Neural progenitor cell (in vitro differentiated cells): ENCODE measurements around the gene RAB3IL1.

Experiments used
- EZH2 ChIP-seq: fragments of 200-600 bp; sonication (generic); IDR thresholded peaks from 2 replicates; pipeline ENCODE4 v1.6.1; 2017; ENCODE audit warnings: antibody characterized with exemption, mild to moderate bottlenecking, moderate library complexity
- EZH2phosphoT487 ChIP-seq: fragments of 200-600 bp; sonication (generic); IDR thresholded peaks from 2 replicates; pipeline ENCODE4 v1.6.1; 2017; ENCODE audit warnings: antibody characterized with exemption
- TF ChIP-seq, protein P1 (sequence below): fragments of 200-600 bp; sonication (generic); IDR thresholded peaks from 2 replicates; pipeline ENCODE4 v1.5.1; 2017; ENCODE audit warnings: antibody characterized with exemption, mild to moderate bottlenecking

DNA sequence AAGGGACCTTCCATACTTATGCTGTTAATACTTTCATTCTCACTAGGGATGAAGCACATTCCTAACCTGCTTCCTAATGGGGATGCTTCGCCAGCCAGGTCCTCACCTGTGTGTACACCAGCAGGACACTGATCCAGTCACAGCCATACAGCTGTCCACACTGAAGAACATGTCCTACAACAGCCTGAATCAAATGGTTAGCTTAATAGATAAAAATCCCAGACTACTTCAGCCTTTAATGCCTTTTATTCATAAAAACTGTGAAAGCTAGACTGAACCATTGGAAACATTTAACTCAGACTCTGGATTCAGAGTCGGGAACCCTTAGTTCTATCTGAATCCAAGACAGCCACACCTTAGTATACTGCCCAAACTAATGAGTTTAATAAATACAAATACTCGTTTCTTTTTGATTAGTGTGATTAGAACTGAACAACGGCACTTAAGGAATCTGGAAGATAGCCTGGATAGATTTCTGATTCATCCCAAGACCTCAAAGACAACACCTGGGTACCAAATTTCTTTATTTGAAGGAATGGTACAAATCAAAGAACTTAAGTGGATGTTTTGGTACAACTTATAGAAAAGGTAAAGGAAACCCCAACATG, 46.8 kb upstream of the RAB3IL1 start:
- TF ChIP-seq, protein P1, sequence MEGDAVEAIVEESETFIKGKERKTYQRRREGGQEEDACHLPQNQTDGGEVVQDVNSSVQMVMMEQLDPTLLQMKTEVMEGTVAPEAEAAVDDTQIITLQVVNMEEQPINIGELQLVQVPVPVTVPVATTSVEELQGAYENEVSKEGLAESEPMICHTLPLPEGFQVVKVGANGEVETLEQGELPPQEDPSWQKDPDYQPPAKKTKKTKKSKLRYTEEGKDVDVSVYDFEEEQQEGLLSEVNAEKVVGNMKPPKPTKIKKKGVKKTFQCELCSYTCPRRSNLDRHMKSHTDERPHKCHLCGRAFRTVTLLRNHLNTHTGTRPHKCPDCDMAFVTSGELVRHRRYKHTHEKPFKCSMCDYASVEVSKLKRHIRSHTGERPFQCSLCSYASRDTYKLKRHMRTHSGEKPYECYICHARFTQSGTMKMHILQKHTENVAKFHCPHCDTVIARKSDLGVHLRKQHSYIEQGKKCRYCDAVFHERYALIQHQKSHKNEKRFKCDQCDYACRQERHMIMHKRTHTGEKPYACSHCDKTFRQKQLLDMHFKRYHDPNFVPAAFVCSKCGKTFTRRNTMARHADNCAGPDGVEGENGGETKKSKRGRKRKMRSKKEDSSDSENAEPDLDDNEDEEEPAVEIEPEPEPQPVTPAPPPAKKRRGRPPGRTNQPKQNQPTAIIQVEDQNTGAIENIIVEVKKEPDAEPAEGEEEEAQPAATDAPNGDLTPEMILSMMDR = no peak
- no peak for TF ChIP-seq EZH2
- TF ChIP-seq EZH2phosphoT487 = no peak
